ENCODE data around the gene ETFA.

Gene ETFA

GRCh38 chr15:76180321-76180720, 130.9 kb downstream of the ETFA start:
- H3K4me3 ChIP-seq (ENCODE audit: low read depth, low read length): no peak overlapping the region
- no peaks in the 10 kb centered on the region for H3K4me1 ChIP-seq (ENCODE audit: control insufficient read depth, insufficient read depth, low read length)
- H3K27me3 ChIP-seq (ENCODE audit: control insufficient read depth, insufficient read depth, low read length): no peaks in the 10 kb centered on the region
- H3K9ac ChIP-seq (ENCODE audit: low read depth, low read length): no peak overlapping the region
- H3K36me3 ChIP-seq (ENCODE audit: control insufficient read depth, insufficient read depth, low read length): no peaks in the 10 kb centered on the region
- no peaks in the 10 kb centered on the region for H3K9me3 ChIP-seq (ENCODE audit: control insufficient read depth, insufficient read depth, low read length)

DNA sequence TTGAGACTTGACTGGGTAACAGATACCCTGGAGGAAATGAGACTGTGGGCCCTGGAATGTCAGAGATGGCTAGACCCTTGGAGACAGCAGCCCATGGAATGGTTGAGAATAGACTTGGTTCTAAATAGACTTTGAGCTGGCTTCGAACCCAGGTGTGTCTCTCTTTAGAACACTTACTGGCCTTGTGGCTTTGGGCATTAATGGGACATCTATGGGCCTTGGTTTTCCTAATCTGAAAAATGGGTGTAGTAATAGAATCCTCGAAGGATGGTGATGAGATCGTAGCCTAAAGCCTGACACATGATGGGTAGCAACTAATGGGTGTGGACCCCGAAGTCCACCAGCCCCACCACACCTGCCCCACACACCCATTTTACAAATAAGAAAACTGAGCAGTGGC, 132.2 kb downstream of the ETFA start:
- Histone ChIP-seq H3K27me3 (ENCODE audit: control insufficient read depth, insufficient read depth, low read length) (no peaks in the 10 kb centered on the region), H3K4me1 (ENCODE audit: control insufficient read depth, insufficient read depth, low read length) (no peaks in the 10 kb centered on the region), H3K9ac (ENCODE audit: low read depth, low read length) (no peak overlapping the region)

GRCh38 chr15:76178296-76179000, 132.8 kb downstream of the ETFA start:
- Histone ChIP-seq H3K4me3 (ENCODE audit: low read depth, low read length) (no peak overlapping the region), H3K9ac (ENCODE audit: low read depth, low read length) (no peak overlapping the region), H3K4me1 (ENCODE audit: control insufficient read depth, insufficient read depth, low read length) (no peaks in the 10 kb centered on the region), H3K36me3 (ENCODE audit: control insufficient read depth, insufficient read depth, low read length) (no peaks in the 10 kb centered on the region), H3K9me3 (ENCODE audit: control insufficient read depth, insufficient read depth, low read length) (no peaks in the 10 kb centered on the region), H3K27me3 (ENCODE audit: control insufficient read depth, insufficient read depth, low read length) (no peaks in the 10 kb centered on the region)

More for the DNA sequence above, 132.2 kb downstream of the ETFA start:
- Histone ChIP-seq H3K36me3 (ENCODE audit: control insufficient read depth, insufficient read depth, low read length) (no peaks in the 10 kb centered on the region), H3K4me3 (ENCODE audit: low read depth, low read length) (no peak overlapping the region), H3K9me3 (ENCODE audit: control insufficient read depth, insufficient read depth, low read length) (no peaks in the 10 kb centered on the region)

GRCh38 chr15:76177491-76178040, 133.7 kb downstream of the ETFA start:
- Histone ChIP-seq H3K27me3 (ENCODE audit: control insufficient read depth, insufficient read depth, low read length) (no peaks in the 10 kb centered on the region), H3K36me3 (ENCODE audit: control insufficient read depth, insufficient read depth, low read length) (no peaks in the 10 kb centered on the region), H3K4me3 (ENCODE audit: low read depth, low read length) (no peak overlapping the region), H3K9me3 (ENCODE audit: control insufficient read depth, insufficient read depth, low read length) (no peaks in the 10 kb centered on the region), H3K9ac (ENCODE audit: low read depth, low read length) (no peak overlapping the region), H3K4me1 (ENCODE audit: control insufficient read depth, insufficient read depth, low read length) (no peaks in the 10 kb centered on the region)

DNA sequence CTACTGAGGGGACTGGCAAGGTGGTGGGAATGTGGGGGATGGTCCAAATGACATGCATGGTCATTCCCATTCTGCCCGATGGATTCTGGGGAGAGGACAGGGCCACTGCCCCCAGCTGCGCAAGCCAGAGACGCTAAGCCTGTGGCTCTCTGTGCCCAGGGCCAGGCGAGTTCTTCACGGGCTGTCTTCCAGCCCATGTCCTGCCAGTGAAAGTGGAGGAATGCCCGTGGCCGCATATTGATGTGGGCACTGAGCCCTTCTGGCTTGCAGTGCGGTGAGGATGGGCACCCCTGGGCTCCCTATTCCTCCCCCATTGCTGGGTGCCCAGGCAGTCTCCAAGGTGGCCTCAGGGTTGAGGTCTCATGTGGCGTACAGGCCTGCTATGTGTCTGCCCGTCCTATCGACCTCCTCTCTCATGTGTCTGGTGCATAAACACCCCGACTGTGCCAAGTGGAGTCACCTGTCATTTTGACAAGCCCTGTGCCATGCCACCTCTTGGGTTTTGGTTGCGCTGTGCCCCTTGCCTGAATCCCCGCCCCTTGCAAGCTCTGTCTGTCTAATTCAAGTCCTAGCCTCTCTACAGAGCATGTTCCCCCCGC, 134.7 kb downstream of the ETFA start:
- no peak overlapping the region for H3K9ac ChIP-seq (ENCODE audit: low read depth, low read length)
- no peaks in the 10 kb centered on the region for H3K36me3 ChIP-seq (ENCODE audit: control insufficient read depth, insufficient read depth, low read length)
- no peaks in the 10 kb centered on the region for H3K4me1 ChIP-seq (ENCODE audit: control insufficient read depth, insufficient read depth, low read length)
- H3K4me3 ChIP-seq (ENCODE audit: low read depth, low read length): no peak overlapping the region
- H3K27me3 ChIP-seq (ENCODE audit: control insufficient read depth, insufficient read depth, low read length): no peaks in the 10 kb centered on the region
- no peaks in the 10 kb centered on the region for H3K9me3 ChIP-seq (ENCODE audit: control insufficient read depth, insufficient read depth, low read length)

DNA sequence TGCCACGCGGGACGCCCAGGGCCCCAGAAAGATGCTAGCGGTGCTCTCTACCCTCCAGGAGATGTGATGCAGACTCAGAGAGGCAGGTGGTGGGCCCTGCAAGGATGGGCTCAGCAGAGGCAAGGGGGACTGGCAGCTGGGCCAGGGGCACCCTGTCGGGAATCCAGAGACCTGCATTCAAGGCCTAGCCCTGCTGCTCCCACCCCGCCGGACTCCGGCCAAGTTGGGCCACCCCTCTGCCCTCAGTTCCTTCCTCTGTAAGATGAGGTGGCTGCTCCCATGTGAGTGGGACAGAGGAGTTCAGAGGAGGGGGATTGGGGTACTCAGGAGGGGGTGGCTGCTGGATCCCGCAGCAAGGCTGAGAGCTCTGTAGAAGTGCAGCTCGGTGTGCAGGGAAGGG, 135.2 kb downstream of the ETFA start:
- Histone ChIP-seq H3K4me1 (ENCODE audit: control insufficient read depth, insufficient read depth, low read length) (no peaks in the 10 kb centered on the region), H3K9me3 (ENCODE audit: control insufficient read depth, insufficient read depth, low read length) (no peaks in the 10 kb centered on the region), H3K27me3 (ENCODE audit: control insufficient read depth, insufficient read depth, low read length) (no peaks in the 10 kb centered on the region), H3K9ac (ENCODE audit: low read depth, low read length) (no peak overlapping the region), H3K36me3 (ENCODE audit: control insufficient read depth, insufficient read depth, low read length) (no peaks in the 10 kb centered on the region), H3K4me3 (ENCODE audit: low read depth, low read length) (no peak overlapping the region)

GRCh38 chr15:76175442-76175841, 135.8 kb downstream of the ETFA start:
- H3K9me3 ChIP-seq (ENCODE audit: control insufficient read depth, insufficient read depth, low read length): no peaks in the 10 kb centered on the region
- no peak overlapping the region for H3K4me3 ChIP-seq (ENCODE audit: low read depth, low read length)
- no peaks in the 10 kb centered on the region for H3K4me1 ChIP-seq (ENCODE audit: control insufficient read depth, insufficient read depth, low read length)
- no peaks in the 10 kb centered on the region for H3K36me3 ChIP-seq (ENCODE audit: control insufficient read depth, insufficient read depth, low read length)
- H3K27me3 ChIP-seq (ENCODE audit: control insufficient read depth, insufficient read depth, low read length): no peaks in the 10 kb centered on the region
- no peak overlapping the region for H3K9ac ChIP-seq (ENCODE audit: low read depth, low read length)

- Histone ChIP-seq H3K9ac (ENCODE audit: low read depth, low read length) (no peak overlapping the region), H3K4me1 (ENCODE audit: control insufficient read depth, insufficient read depth, low read length) (no peaks in the 10 kb centered on the region), H3K36me3 (ENCODE audit: control insufficient read depth, insufficient read depth, low read length) (no peaks in the 10 kb centered on the region), H3K4me3 (ENCODE audit: low read depth, low read length) (no peak overlapping the region), H3K27me3 (ENCODE audit: control insufficient read depth, insufficient read depth, low read length) (no peaks in the 10 kb centered on the region), H3K9me3 (ENCODE audit: control insufficient read depth, insufficient read depth, low read length) (no peaks in the 10 kb centered on the region)
These were observed 136.6 kb downstream of the ETFA start for GRCh38 chr15:76174654-76175053.

DNA sequence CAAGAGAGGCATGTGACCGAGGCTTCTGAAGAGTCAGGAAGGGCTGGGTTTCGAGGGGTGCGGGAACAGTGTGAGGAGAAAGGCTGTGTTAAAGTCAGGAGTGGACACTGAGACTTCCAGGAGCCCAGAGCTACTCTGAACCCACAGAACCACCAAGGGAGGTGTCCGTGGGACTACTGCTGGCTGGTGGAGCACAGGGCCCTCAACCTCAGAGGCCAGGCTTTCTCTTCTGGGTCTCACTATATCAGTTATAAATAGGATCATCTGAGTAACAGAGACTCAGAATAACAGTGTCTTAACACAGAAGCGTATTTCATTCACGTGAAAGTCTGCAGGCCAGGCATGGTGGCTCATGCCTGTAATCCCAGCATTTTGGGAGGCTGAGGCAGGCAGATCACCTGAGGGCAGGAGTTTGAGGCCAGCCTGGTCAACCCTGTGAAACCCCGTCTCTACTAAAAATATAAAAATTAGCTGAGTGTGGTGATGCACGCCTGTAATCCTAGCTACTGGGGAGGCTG, 137.9 kb downstream of the ETFA start:
- Histone ChIP-seq H3K9ac (ENCODE audit: low read depth, low read length) (no peak overlapping the region), H3K4me3 (ENCODE audit: low read depth, low read length) (no peak overlapping the region), H3K27me3 (ENCODE audit: control insufficient read depth, insufficient read depth, low read length) (no peaks in the 10 kb centered on the region), H3K36me3 (ENCODE audit: control insufficient read depth, insufficient read depth, low read length) (no peaks in the 10 kb centered on the region), H3K9me3 (ENCODE audit: control insufficient read depth, insufficient read depth, low read length) (no peaks in the 10 kb centered on the region), H3K4me1 (ENCODE audit: control insufficient read depth, insufficient read depth, low read length) (peaks cover 4% of the 10 kb centered on the region)

DNA sequence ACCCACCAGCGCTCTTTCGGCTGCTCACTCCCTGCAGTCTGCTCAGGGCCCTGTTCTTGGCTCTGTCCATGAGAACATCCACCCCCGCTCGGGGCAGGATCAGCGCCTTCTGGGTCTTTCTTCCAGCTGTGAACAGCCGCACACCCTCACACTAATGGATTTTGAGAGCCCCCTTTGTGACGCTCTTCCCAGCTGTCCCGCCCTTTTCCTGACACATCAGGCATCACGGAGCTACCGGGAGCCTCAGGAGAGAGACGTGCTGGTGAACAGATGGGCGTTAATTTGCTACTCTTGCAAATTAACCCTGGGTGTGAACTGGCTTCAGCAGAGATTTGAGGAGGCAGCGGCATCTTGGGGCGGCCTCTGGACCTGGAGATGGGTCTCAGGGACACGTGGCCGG, 138.5 kb downstream of the ETFA start:
- Histone ChIP-seq H3K9me3 (ENCODE audit: control insufficient read depth, insufficient read depth, low read length) (no peaks in the 10 kb centered on the region), H3K27me3 (ENCODE audit: control insufficient read depth, insufficient read depth, low read length) (no peaks in the 10 kb centered on the region), H3K4me3 (ENCODE audit: low read depth, low read length) (no peak overlapping the region), H3K4me1 (ENCODE audit: control insufficient read depth, insufficient read depth, low read length) (peaks cover 4% of the 10 kb centered on the region), H3K36me3 (ENCODE audit: control insufficient read depth, insufficient read depth, low read length) (no peaks in the 10 kb centered on the region), H3K9ac (ENCODE audit: low read depth, low read length) (no peak overlapping the region)

GRCh38 chr15:76169911-76170800, 141.1 kb downstream of the ETFA start:
- Histone ChIP-seq H3K4me1 (ENCODE audit: control insufficient read depth, insufficient read depth, low read length) (peaks cover 4% of the 10 kb centered on the region), H3K36me3 (ENCODE audit: control insufficient read depth, insufficient read depth, low read length) (no peaks in the 10 kb centered on the region), H3K9ac (ENCODE audit: low read depth, low read length) (no peak overlapping the region), H3K4me3 (ENCODE audit: low read depth, low read length) (no peak overlapping the region), H3K9me3 (ENCODE audit: control insufficient read depth, insufficient read depth, low read length) (no peaks in the 10 kb centered on the region), H3K27me3 (ENCODE audit: control insufficient read depth, insufficient read depth, low read length) (no peaks in the 10 kb centered on the region)
